Esophagus muscularis mucosa (tissue), 3 donors: ENCODE data around the gene MAML3.

Source experiments
- CTCF ChIP-seq, 3 experiments: fragments of 200-600 bp in 2 of 3; fragments of 450-650 bp in 1 of 3; sonication (generic) in 2 of 3; IDR thresholded peaks; one replicate each; pipeline ENCODE4 v1.5.1; 2017 to 2019; ENCODE audit warnings: antibody characterized with exemption in 3 of 3, mild to moderate bottlenecking in 2 of 3, moderate library complexity in 1 of 3
- POLR2A ChIP-seq: fragments of 450-650 bp; IDR thresholded peaks from one replicate; pipeline ENCODE4 v1.6.1; 2017; ENCODE audit warnings: antibody characterized with exemption, moderate library complexity, mild to moderate bottlenecking, low read depth
- POLR2AphosphoS5 ChIP-seq, 2 donors: sonication (generic); formaldehyde crosslinking; IDR thresholded peaks; one replicate each; pipeline ENCODE4 v1.6.1; 2017; ENCODE audit warnings: antibody characterized with exemption in 2 of 2

- TF ChIP-seq CTCF (IDR thresholded peaks at IDR 0.05), result no peak
- no peak for TF ChIP-seq POLR2AphosphoS5 (IDR thresholded peaks at IDR 0.05)
- no peak for TF ChIP-seq POLR2A
Measured at GRCh38 chr4:139754938-139755337, 399.0 kb downstream of the MAML3 start.
